Mucosa of descending colon (tissue), 3 donors: ENCODE results near the gene NAXD. TPM values are rescaled to one million over a fixed set of nuclear protein-coding genes. Genes with fewer than 3 reads are reported as not detected.
"Not testable (repeated sequence)": the region's sequence is repeated elsewhere in the genome, so short reads cannot be mapped to it uniquely, and the experiment has no call there.

Experiments used
- ATAC-seq: fragments of 200-7000 bp; cut with Tn5 transposase; one replicate; pipeline ENCODE4 v1.9.1; 2020; ENCODE audit warnings: mild to moderate bottlenecking, moderate library complexity
- DNase-seq, 3 donors: peaks; one replicate each; pipeline ENCODE4 v3.0.0-alpha.2; 2020
- H3K36me3 ChIP-seq: fragments of 200-600 bp; one replicate; pipeline ENCODE4 v1.8.0; 2021; ENCODE audit warnings: low read depth, mild to moderate bottlenecking
- H3K4me1 ChIP-seq: fragments of 200-600 bp; one replicate; pipeline ENCODE4 v1.8.0; 2021; ENCODE audit warnings: low read depth, mild to moderate bottlenecking
- H3K4me3 ChIP-seq: fragments of 200-600 bp; one replicate; pipeline ENCODE4 v1.8.0; 2021; ENCODE audit warnings: mild to moderate bottlenecking
- H3K9me3 ChIP-seq: fragments of 200-600 bp; one replicate; pipeline ENCODE4 v1.8.0; 2021; ENCODE audit warnings: mild to moderate bottlenecking
- intact Hi-C, 2 donors: fragments of 100-400 bp; cut with DNase I in 1 of 2; cut with micrococcal nuclease in 1 of 2; formaldehyde crosslinking; loops; one replicate each; pipeline versions ENCODE4 v1.11.0 to v1.11.1; 2022; cut with DNase I, micrococcal nuclease
- total RNA-seq, 3 donors: library from RNA; stranded (reverse); fragmentation: NEBNext Ultra II Directional in 2 of 3; extraction: Animal tissue kit (Norgen Biotek cat#: 25700) in 2 of 3; gene quantifications; one replicate each; pipeline versions ENCODE4 v1.2.1 to v1.2.4, GENCODE V29; 2021 to 2023
- TF ChIP-seq, protein P1 (sequence below): fragments of 200-600 bp; IDR thresholded peaks from one replicate; pipeline ENCODE4 v1.8.0; 2022; ENCODE audit warnings: antibody characterized with exemption, mild to moderate bottlenecking
- donor health status: DM: no; HTN: no; CAD: no; lungs with moderate emphysema.
- donor health status: DM: no; HTN: no; CAD: no.
- donor health status: DM: no; HTN: yes; CAD: no.

Gene NAXD
- total RNA-seq, 3 donors from 2014 or later = 32.8 to 49.6 (median 38.8) TPM

DNA sequence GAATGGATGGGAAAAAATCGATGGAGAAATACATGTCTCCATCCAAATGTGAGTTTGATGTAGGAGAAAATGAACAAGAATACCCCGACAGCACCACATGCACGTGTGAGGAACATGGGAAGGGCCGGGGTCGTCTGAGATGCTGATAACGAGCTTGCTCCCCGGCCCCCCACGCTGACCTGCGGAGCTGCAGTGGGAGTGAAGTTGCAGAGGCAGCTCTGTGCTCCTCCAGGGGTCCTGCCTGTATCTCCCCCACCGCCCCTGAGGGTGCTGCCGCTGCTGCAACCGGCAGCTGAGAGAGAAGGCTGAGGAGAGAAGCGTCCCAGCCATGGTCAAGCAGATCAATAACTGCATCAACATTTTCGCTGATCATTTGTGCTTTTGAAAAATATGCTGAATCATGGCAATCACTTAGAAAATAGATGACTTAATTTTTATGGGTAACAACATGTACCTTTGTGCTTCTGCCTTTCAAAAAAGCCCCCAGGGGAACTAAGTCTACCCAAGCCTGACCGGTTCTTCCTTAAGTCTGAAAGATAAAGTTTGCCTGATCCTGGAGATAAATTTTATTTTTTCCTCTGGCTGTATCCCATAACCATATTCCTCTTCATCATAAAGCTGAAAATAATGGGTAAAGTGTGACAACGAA lies 18.2 kb upstream of the NAXD start:
- DNase-seq = no peak
- Histone ChIP-seq H3K36me3 (no peaks in the 10 kb centered on the region), H3K4me3 (no peak overlapping the region), H3K4me1 (no peaks in the 10 kb centered on the region), H3K9me3 (no peaks in the 10 kb centered on the region)
- TF ChIP-seq, protein P1, sequence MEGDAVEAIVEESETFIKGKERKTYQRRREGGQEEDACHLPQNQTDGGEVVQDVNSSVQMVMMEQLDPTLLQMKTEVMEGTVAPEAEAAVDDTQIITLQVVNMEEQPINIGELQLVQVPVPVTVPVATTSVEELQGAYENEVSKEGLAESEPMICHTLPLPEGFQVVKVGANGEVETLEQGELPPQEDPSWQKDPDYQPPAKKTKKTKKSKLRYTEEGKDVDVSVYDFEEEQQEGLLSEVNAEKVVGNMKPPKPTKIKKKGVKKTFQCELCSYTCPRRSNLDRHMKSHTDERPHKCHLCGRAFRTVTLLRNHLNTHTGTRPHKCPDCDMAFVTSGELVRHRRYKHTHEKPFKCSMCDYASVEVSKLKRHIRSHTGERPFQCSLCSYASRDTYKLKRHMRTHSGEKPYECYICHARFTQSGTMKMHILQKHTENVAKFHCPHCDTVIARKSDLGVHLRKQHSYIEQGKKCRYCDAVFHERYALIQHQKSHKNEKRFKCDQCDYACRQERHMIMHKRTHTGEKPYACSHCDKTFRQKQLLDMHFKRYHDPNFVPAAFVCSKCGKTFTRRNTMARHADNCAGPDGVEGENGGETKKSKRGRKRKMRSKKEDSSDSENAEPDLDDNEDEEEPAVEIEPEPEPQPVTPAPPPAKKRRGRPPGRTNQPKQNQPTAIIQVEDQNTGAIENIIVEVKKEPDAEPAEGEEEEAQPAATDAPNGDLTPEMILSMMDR = no peak
- ATAC-seq = no peak
- intact Hi-C loops = loop anchor here (10.0 kb wide), 2 partner anchors 58 to 218 kb away; no protein-coding TSS in a partner anchor

DNA sequence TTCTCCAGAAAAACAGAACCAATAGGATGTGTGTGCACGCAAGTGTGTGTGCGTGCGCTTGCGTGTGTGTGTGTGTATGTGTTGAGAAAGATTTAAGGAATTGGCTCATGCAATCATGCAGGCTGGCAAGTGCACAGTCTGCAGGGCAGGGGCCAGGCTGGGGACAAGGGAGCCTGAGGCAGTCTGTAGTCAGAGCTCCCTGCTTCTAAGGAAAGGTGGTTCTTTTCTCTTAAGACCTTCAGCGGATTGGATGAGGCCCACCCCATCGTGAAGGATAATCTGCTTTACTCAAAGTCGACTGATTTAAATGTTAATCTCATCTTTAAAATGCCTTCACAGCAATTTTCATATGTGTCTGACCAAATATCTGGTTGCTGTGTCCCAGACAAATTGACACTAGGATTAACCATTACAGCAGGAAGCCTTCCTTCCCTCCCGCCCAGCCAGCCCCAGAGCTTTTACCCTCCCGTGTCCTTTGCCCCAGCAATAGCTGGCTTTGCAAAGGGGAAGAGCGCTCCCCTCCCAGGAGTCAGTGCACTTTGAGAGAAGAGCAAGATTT lies 15.0 kb upstream of the NAXD start:
- H3K4me1 ChIP-seq = no peaks in the 10 kb centered on the region
- H3K4me3 ChIP-seq = no peak overlapping the region
- intact Hi-C loops = no loop called here
- DNase-seq = no peak
- no peaks in the 10 kb centered on the region for H3K36me3 ChIP-seq
- ATAC-seq = peak; percentile 76
- TF ChIP-seq, protein P1 = no peak
- no peaks in the 10 kb centered on the region for H3K9me3 ChIP-seq

DNA sequence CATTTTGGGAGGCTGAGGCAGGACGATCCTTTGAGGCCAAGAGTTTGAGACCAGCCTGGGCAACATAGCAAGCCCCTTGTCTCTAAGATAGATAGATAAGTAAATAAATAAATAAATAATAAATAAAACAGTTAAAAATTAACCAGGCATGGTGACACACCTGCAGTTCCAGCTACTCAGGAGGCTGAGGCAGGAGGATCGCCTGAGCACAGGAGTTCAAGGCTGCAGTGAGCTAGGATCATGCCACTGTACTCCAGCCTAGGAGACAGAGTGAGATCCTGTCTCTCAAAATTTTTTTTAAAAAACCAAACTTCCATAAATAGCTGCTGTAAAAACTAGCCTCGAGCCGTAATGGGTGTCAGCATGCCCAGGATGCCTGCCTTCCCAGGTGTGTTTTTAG lies 14.4 kb upstream of the NAXD start:
- no peaks in the 10 kb centered on the region for H3K36me3 ChIP-seq
- no peak for ATAC-seq
- H3K9me3 ChIP-seq = no peaks in the 10 kb centered on the region
- intact Hi-C loops = no loop called here
- H3K4me3 ChIP-seq = no peak overlapping the region
- no peak for DNase-seq
- TF ChIP-seq, protein P1 = no peak
- H3K4me1 ChIP-seq = no peaks in the 10 kb centered on the region

DNA sequence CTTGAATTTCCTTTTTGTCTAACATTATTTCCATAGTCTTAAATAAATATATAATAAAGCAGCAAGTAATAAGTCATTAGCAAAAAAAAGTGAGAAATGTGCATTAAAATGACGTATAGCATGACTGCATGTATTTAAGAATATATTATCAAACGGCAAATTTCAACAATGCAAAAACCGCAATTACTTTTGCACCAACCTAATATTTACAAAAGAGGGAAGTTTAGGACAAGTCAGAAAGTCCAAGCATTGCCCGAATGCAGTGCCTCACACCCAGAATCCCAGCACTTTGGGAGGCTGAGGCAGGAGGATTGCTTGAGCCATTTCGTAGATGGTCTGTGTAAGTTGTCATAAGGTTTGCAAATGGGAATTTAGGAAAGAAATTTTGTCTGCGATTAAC lies 10.2 kb upstream of the NAXD start:
- no peaks in the 10 kb centered on the region for H3K4me1 ChIP-seq
- no peak for DNase-seq
- intact Hi-C loops = no loop called here
- H3K36me3 ChIP-seq = no peaks in the 10 kb centered on the region
- ATAC-seq = no peak
- H3K4me3 ChIP-seq = no peak overlapping the region
- no peaks in the 10 kb centered on the region for H3K9me3 ChIP-seq
- TF ChIP-seq, protein P1 = no peak

DNA sequence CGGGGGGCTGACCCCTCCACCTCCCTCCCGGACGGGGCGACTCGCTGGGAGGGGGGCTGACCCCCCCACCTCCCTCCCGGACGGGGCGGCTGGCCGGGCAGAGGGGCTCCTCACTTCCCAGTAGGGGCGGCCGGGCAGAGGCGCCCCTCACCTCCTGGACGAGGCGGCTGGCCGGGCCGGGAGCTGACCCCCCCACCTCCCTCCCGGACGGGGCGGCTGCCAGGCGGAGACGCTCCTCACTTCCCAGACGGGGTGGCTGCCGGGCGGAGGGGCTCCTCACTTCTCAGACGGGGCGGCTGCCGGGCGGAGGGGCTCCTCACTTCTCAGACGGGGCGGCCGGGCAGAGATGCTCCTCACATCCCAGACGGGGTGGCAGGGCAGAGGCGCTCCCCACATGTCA lies 9.1 kb upstream of the NAXD start:
- H3K9me3 ChIP-seq, H3K4me1 ChIP-seq, H3K36me3 ChIP-seq, H3K4me3 ChIP-seq, ATAC-seq, DNase-seq, intact Hi-C loops: not testable (repeated sequence)

DNA sequence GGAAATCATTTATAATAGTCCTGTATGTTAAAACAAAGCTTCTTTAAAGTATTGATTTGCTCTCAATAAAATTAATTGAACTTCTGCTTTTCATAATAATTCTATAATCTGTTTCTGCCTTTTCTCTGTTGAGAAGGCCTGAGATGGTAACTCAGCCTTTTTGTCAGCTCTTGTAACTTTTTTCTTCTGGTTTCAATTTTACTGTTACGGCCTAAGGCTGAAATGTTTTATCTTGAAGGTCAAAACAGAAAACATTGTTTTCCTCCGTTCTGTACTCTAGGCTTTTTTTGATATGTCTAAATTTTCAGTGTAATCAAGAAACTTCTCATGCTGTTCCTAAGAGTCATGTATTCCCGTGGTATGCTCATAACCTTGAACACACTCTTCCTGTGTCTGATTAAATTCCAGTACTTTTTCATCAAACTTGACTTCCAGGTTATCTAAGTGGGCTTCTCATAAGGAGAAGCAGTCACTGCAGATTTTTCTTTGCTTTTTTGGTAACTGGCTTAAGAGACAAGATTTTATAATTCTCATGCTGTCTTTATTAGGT lies 7.6 kb upstream of the NAXD start:
- DNase-seq = no peak
- no peak for ATAC-seq
- TF ChIP-seq, protein P1 = no peak
- H3K4me3 ChIP-seq = no peak overlapping the region
- H3K36me3 ChIP-seq = no peaks in the 10 kb centered on the region
- no peaks in the 10 kb centered on the region for H3K4me1 ChIP-seq
- intact Hi-C loops = no loop called here
- H3K9me3 ChIP-seq = no peaks in the 10 kb centered on the region
